Measurements from ENCODE around the gene RAB6B. TPM values are rescaled to one million over a fixed set of nuclear protein-coding genes. Genes with fewer than 3 reads are reported as not detected.

RAB6B gene
- total and polyA plus RNA-seq, 2 experiments from 2014 or later, result 2.6 to 9.1 TPM

DNA sequence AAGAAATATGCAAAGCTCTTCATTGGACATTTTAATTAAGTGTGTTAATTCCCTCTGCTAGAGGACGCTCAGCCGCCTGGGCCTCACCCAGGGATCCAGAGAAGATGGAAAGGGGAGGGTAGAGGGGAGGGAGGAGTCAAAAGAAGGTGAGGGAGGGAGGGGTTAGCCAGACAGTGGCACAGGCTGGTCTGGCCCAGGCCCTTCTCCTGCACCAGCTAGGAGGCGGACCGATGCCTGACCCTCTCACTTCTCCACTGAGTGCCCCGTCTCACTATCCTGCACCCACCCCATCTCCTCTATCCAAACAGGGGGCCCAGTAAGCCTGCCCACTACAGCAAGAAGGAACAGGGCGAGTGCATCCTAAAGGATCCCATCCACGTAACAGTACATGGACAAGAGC lies 22.9 kb downstream of the RAB6B start:
- H3K9me2 ChIP-seq (replicated peaks; ENCODE audit: insufficient read depth), result no peaks in the 10 kb centered on the region
- DNase-seq (ENCODE audit: low spot score), result no peak
- H3K27me3 ChIP-seq, result no peaks in the 10 kb centered on the region
- TF ChIP-seq EZH2 (IDR thresholded peaks at IDR 0.05; ENCODE audit: borderline replicate concordance), result no peak
- no peak for TF ChIP-seq EZH2phosphoT487 (IDR thresholded peaks at IDR 0.05; ENCODE audit: low read depth, severe bottlenecking, unreplicated experiment)
- TF ChIP-seq CTCF (IDR thresholded peaks at IDR 0.05; ENCODE audit: poor library complexity), result no peak
- no peak overlapping the region for H3K4me2 ChIP-seq
- no peaks in the 10 kb centered on the region for H4K20me1 ChIP-seq (ENCODE audit: insufficient read depth, poor library complexity, severe bottlenecking)
- no peaks in the 10 kb centered on the region for H3K79me2 ChIP-seq
- no peak overlapping the region for H3K4me3 ChIP-seq
- no peak overlapping the region for H2AFZ ChIP-seq
- 92% methylated on average over 7 of the region's 7 CpGs for WGBS (ENCODE audit: low lambda C conversion rate, missing lambda C conversion rate)
- no peaks in the 10 kb centered on the region for H3K9me3 ChIP-seq (ENCODE audit: low read depth)
- no peaks in the 10 kb centered on the region for H3K36me3 ChIP-seq (replicated peaks; ENCODE audit: insufficient read depth, low read depth)
- no peak overlapping the region for H3K27ac ChIP-seq
- no peaks in the 10 kb centered on the region for H3K4me1 ChIP-seq (ENCODE audit: insufficient read depth)

- H3K27me3 ChIP-seq, result no peaks in the 10 kb centered on the region
- no peaks in the 10 kb centered on the region for H3K79me2 ChIP-seq
- H2AFZ ChIP-seq, result no peak overlapping the region
- H3K9me2 ChIP-seq (replicated peaks; ENCODE audit: insufficient read depth), result no peaks in the 10 kb centered on the region
- H3K36me3 ChIP-seq (replicated peaks; ENCODE audit: insufficient read depth, low read depth), result no peaks in the 10 kb centered on the region
- TF ChIP-seq EZH2phosphoT487 (IDR thresholded peaks at IDR 0.05; ENCODE audit: low read depth, severe bottlenecking, unreplicated experiment), result no peak
- no peak for TF ChIP-seq CTCF (IDR thresholded peaks at IDR 0.05; ENCODE audit: poor library complexity)
- no peak for TF ChIP-seq EZH2 (IDR thresholded peaks at IDR 0.05; ENCODE audit: borderline replicate concordance)
- no peak overlapping the region for H3K27ac ChIP-seq
- no peaks in the 10 kb centered on the region for H3K4me1 ChIP-seq (ENCODE audit: insufficient read depth)
- no peak overlapping the region for H3K4me2 ChIP-seq
- DNase-seq (ENCODE audit: low spot score), result no peak
- H3K4me3 ChIP-seq, result no peak overlapping the region
- no peaks in the 10 kb centered on the region for H4K20me1 ChIP-seq (ENCODE audit: insufficient read depth, poor library complexity, severe bottlenecking)
- WGBS (ENCODE audit: low lambda C conversion rate, missing lambda C conversion rate), result 82% methylated on average over 4 of the region's 4 CpGs
- no peaks in the 10 kb centered on the region for H3K9me3 ChIP-seq (ENCODE audit: low read depth)
Measured at GRCh38 chr3:133872161-133872560, 23.5 kb downstream of the RAB6B start.

GRCh38 chr3:133871368-133872090 lies 24.2 kb downstream of the RAB6B start:
- Histone ChIP-seq H3K27ac (no peak overlapping the region), H4K20me1 (ENCODE audit: insufficient read depth, poor library complexity, severe bottlenecking) (no peaks in the 10 kb centered on the region), H3K79me2 (no peaks in the 10 kb centered on the region), H3K4me2 (no peak overlapping the region), H3K4me1 (ENCODE audit: insufficient read depth) (no peaks in the 10 kb centered on the region), H3K4me3 (no peak overlapping the region), H3K27me3 (no peaks in the 10 kb centered on the region), H2AFZ (no peak overlapping the region), H3K9me3 (ENCODE audit: low read depth) (no peaks in the 10 kb centered on the region), H3K9me2 (replicated peaks; ENCODE audit: insufficient read depth) (no peaks in the 10 kb centered on the region), H3K36me3 (replicated peaks; ENCODE audit: insufficient read depth, low read depth) (no peaks in the 10 kb centered on the region)
- no peak for DNase-seq (ENCODE audit: low spot score)
- TF ChIP-seq EZH2 (IDR thresholded peaks at IDR 0.05; ENCODE audit: borderline replicate concordance), result no peak
- no peak for TF ChIP-seq CTCF (IDR thresholded peaks at IDR 0.05; ENCODE audit: poor library complexity)
- no peak for TF ChIP-seq EZH2phosphoT487 (IDR thresholded peaks at IDR 0.05; ENCODE audit: low read depth, severe bottlenecking, unreplicated experiment)
- 89% methylated on average over 10 of the region's 10 CpGs for whole genome bisulfite sequencing (ENCODE audit: low lambda C conversion rate, missing lambda C conversion rate)
